NT2/D1 (cell line): ENCODE measurements around the gene PLPP7.

Experiments used
- SUZ12 ChIP-seq: IDR thresholded peaks from 2 replicates; pipeline ENCODE4 v1.6.1; 2011; ENCODE audit not compliant: insufficient read length, insufficient read depth; ENCODE audit errors: extremely low read depth
- YY1 ChIP-seq: IDR thresholded peaks from 2 replicates; pipeline ENCODE4 v1.6.1; 2011; ENCODE audit not compliant: insufficient read length, insufficient read depth

DNA sequence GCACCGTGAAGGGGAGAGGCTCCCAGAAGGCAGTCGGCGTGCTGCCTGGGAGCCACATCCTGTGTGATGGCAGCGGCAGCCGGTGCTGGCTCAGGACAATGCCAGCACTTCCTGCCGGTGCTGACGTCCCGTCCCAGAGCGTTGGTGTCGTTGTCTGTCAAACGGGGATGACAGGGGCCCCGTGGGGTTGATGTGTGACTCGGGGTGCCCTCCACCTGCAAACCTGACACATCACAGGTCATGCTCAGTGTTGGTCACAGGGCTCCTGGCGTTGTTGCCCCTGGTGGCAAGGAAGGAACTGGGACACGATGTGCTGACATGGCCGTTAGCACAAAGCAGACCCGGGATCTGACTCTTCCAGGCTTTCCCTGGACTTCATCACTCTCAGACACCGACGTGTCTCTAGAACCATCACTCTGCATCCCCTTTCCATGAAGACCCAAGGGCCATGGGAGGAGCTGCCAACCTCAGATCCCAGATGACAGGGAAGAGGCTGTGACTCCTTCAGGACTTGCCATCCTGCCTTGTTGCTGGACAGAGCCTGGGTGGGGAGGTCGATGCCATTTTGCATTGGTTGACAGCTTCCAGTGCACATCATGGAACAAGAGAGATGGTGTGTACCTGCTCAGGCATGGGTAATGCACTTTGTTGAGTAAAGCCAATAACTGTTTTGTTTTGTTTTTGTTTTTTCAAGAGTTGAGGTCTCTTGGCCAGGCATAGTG lies 21.5 kb downstream of the PLPP7 start:
- no peak for TF ChIP-seq YY1
- TF ChIP-seq SUZ12: no peak
